UCSD-AML1 (cell line): Measurements from ENCODE around the gene VPS37B.
A peak's percentile ranks its signal among the peaks of the same experiment; 100 is the strongest.
"Not testable (repeated sequence)": the region's sequence is repeated elsewhere in the genome, so short reads cannot be mapped to it uniquely, and the experiment has no call there.

Experiments
- DNase-seq: peaks from one replicate; lab custom pipeline; 2025; ENCODE audit not compliant: unreplicated experiment; lab: John Stamatoyannopoulos, UW

The VPS37B gene

GRCh38 chr12:122884091-122884826 is 11.7 kb downstream of the VPS37B start:
- DNase-seq, result no peak

DNA sequence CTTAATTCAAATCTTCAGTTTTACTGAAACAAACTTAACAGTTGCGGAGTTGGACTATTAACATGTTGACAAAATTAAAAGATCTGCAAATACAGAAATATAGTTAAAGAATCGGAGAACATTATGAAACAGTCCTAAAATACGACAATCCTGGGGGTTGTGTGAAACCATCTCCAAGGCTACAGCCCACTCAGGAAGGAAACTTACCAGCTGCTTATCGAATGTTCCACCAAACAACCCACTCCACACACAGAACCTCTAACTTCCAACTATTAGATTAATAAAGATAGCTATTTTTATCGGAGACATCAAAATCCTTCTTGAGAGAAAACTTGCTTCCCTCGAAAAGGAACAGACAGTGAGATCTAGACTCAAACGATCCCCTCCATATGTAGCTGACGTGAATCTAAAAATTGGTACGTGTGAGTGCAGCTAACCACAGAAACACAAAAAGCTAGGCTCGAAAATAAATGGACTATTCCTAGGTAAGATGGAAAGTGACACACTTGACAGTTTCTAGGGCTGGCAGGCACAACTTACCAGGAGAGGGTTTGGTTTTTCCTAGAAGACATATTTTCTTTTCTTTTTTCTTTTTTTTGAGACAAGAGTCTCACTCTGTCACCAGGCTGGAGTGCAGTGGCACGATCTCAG is 12.9 kb downstream of the VPS37B start:
- DNase-seq, result no peak

DNA sequence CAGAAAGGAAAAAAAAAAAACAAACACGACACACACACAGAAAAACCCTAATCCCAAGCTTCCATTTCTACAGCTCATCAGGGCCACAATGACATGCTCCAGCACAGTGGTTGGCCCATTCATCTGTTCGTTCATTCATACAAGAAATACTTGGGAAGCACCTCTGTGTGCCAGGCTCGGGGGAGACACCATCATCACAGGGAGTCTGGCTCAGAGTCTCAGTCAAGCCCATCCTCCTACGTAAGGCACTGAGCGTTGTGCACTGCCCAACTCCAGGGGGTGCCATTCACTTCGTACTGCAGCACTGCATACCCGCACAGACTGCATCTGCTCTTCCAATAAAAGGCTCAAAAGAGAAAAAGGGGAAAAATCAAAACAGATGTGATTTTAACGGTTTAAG is 15.3 kb downstream of the VPS37B start:
- peak; percentile 45 for DNase-seq

DNA sequence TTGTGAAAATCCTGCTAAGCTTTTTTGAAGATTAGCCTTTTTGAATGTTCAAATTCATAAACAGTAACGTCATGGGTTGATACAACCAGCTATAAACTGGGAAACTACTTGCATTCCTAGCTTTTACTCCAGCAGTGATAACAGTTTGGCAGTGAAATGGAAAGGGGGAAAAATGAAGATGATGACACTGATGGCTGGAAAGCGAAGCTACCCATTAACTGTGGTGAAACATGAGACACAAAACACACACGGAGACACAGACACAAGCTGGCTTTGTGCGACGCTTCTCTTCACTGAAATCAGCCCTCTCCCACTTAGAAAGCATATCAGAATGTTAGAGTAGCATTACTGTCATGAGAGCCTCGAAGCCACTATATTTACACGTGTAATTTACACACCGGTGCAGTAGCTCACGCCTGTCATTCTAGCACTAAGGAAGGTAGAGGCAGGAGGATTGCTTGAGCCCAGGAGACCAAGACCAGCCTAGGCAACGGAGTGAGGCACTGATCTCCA is 15.7 kb downstream of the VPS37B start:
- DNase-seq, result no peak

- no peak for DNase-seq
Measured at GRCh38 chr12:122878780-122879612, 16.9 kb downstream of the VPS37B start.

- DNase-seq, result no peak
Measured at GRCh38 chr12:122876731-122877130, 19.2 kb downstream of the VPS37B start.

GRCh38 chr12:122876281-122876680 is 19.6 kb downstream of the VPS37B start:
- DNase-seq, result not testable (repeated sequence)

DNA sequence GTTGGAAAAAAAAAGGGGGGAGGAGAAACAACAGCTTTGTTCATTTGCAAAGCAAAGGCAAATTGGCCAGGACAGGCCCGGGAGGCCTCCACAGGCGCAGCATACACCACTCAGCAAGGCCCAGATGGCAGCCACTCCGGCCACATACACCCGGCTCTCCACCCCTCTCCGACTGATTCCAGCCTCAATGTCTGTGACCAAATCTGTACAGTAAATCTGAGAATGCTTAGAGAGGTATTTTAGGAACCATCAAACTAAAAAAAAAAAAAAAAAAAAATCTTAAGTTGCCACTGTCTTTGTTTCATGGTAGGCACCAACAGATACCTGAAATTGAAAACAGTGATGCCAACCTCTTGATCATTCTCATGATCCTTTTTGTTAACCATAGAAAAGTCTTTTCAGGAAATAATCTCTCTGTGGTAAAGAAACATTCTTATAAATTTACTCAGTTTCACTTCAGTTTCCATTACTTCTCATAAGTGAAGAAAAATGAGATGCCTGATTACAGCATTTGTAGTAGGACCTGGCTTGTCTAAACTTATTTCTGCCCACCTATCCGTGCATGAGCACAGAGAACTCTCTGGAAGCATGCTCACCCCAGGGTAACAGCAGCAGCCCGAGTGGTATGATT is 20.2 kb downstream of the VPS37B start:
- DNase-seq, result no peak

DNA sequence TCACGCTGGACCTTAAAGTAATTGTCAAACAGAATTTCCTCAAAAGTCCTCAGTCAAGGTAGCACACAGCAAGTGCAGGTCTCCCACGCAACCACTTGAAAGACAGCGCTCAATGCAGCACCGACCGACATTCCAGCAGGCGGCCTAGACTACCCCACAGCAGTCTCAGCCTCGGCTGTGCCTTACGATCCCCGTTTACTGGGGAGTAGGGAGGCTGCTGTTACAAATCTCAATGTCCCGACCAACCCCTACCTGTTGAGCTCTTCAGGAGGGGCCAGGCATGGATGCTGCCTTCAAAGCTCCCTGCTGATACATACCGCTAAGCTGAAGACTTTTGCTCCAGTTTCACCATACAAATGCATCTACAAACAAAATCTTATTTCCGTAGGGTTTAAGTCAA is 21.8 kb downstream of the VPS37B start:
- no peak for DNase-seq

- DNase-seq, result no peak
Measured at GRCh38 chr12:122873540-122873939, 22.4 kb downstream of the VPS37B start.

GRCh38 chr12:122872815-122873361 is 23.0 kb downstream of the VPS37B start:
- no peak for DNase-seq

DNA sequence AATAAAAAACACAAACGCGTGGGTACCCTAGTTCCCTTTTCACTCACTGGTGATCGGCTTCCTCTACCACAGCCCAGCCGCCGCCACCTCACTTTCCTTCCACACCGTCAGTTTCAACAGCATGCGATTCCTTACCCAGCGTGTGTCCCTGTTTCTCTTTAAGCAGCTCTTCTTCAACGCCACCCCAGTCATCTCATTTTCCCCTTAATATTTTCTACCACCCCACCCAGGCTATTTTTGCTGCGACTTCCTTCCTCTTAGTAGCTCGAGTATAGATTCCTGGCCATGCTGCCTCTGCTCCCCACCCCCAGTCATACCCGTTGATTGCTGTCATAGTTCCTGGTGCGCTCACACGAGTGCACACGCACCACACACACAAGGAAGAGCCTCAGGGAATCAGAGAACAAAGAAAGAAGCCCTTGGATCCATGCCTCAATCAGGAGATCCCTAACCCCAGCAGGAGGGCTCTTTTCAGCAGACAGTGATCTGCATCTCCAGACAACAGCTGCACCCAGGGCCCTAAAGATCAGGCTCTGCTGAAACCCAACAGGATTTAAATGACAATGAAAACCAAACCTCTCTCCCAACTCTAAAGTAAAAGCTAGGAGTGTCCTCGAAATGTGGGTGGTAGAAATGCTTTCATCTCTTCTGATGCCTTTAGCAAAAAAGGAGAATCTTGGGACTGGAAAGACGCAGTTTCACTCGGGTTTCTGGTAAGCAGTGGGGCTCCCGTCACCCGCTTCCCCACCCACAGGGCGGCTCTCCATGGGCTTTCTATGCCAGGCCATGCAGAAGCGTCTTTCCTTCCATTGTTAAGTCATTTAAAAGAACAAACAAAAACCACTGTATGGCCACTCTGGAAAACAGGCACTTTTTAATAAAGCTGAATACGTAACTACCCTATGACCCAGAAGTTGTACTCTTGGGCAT is 23.8 kb downstream of the VPS37B start:
- DNase-seq, result peak; percentile 72

GRCh38 chr12:122870867-122871664 is 24.9 kb downstream of the VPS37B start:
- no peak for DNase-seq

DNA sequence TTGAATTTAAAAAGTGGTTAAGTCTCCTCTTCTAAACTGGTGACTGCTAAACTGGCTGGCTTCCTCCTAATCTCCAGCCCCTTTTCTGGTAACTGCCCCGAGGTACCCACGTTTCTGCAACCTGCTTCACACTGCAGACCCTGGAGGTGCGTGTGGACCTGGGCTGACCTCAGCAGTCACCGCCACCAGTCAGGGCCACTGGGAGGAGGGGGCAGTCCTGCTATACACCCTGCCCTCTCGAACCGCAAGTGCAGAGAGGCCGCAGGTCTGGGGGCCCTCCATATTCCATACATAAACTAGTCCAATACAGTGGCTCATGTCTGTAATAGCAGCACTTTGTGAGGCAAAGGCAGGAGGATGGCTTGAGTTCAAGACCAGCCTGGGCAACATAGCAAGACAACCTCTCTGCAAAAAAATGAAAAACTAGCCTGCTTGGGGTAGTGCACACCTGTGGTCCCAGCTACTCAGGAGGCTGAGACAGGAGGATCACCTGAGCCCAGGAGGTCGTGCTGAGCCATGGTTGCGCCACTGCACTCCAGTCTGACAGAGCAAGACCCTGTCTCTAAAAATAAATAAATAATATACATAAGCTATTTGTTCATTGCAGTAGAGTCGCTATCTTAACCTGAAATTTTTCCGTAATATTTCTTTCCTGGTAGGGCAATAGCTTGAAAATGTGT is 25.6 kb downstream of the VPS37B start:
- no peak for DNase-seq

DNA sequence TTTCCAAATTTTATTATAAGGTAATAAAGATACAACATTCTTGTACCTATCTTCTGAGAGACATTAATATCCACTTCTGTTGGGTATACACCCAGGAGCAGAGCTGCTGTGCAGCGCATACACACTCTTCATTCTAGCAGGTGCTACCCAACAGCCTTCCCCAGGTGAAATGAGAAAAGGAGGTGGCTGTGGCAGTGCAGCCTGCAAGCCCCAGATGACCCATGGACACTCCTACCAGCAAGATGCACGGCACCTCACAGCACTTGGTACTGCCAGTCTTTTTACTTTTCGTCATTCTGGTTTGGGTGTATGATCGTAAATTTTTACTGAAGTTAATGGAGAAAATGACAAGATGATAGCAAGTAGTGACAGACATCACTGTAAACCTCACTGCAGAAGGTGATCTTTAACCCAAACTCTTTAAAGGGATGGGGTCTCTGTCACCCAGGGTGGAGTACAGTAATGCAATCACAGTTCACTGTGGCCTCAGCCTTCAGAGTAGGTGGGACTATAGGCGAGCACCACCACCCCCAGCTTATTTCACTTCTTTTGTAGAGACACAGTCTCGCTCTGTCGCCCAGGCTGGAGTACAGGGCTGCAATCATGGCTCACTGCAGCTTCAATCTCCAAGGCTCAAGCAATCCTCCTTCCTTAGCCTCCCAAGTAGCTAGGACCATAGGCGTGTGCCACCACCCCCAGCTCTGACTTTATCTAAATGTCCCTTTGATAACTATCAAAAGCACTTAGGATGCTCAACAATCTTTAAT is 26.5 kb downstream of the VPS37B start:
- no peak for DNase-seq

- DNase-seq, result no peak
Measured at GRCh38 chr12:122868471-122869177, 27.3 kb downstream of the VPS37B start.
